AG04450 (cell line): ENCODE measurements around the gene THRB. TPM values are rescaled to one million over a fixed set of nuclear protein-coding genes. Genes with fewer than 3 reads are reported as not detected.

Experiments used
- CTCF ChIA-PET: fragments of 300-600, 350-600 bp; formaldehyde crosslinking; extraction: SDS; loops from one replicate; lab custom pipeline; 2022; ENCODE audit warnings: antibody characterized with exemption, inconsistent platforms; lab: Charles Lee
- POLR2A ChIA-PET: fragments of 350-600 bp; formaldehyde crosslinking; extraction: SDS; loops from one replicate; lab custom pipeline; 2021; ENCODE audit warnings: antibody characterized with exemption, inconsistent platforms; lab: Yijun Ruan, JAX
- DNase-seq: peaks from one replicate; pipeline ENCODE4 v3.0.0-alpha.2; 2011; ENCODE audit warnings: low read depth, low spot score
- H3K27ac ChIP-seq: one replicate; pipeline ENCODE4 v1.5.1; 2012; ENCODE audit warnings: low read depth, low read length, control low read depth
- H3K27me3 ChIP-seq: one replicate; pipeline ENCODE4 v1.6.0; 2012; ENCODE audit warnings: low read length; ENCODE audit not compliant: control insufficient read depth, insufficient read depth
- H3K4me3 ChIP-seq: 2 replicates; pipeline ENCODE4 v1.5.1; 2011; ENCODE audit warnings: mild to moderate bottlenecking, low read depth, low read length, control low read depth
- H3K9me3 ChIP-seq: 2 replicates; pipeline ENCODE4 v1.5.1; 2012; ENCODE audit warnings: low read length; ENCODE audit not compliant: control insufficient read depth, insufficient read depth
- CTCF ChIP-seq: IDR thresholded peaks from 2 replicates; pipeline ENCODE4 v1.5.1; 2011; ENCODE audit warnings: low read depth, low read length, control low read depth, inconsistent platforms
- polyA plus RNA-seq: library from polyadenylated mRNA; depleted of rRNA; stranded (reverse); fragments of >200 nt; gene quantifications from 2 replicates; pipeline ENCODE4 v1.2.3, GENCODE V29; 2011

THRB gene
- polyA plus RNA-seq, 1 experiment = 0.02 TPM

GRCh38 chr3:24184528-24185176, 310.0 kb downstream of the THRB start:
- TF ChIP-seq CTCF = no peak
- POLR2A ChIA-PET = no interaction called here
- Histone ChIP-seq H3K27me3 (no peaks in the 10 kb centered on the region), H3K4me3 (no peak overlapping the region), H3K9me3 (no peaks in the 10 kb centered on the region), H3K27ac (no peak overlapping the region)
- no peak for DNase-seq
- CTCF ChIA-PET = interaction anchor here (1.0 to 2.2 kb wide), 3 partner anchors 40 to 499 kb away, joined by 5 to 11 read pairs (median 7); no protein-coding TSS in a partner anchor

DNA sequence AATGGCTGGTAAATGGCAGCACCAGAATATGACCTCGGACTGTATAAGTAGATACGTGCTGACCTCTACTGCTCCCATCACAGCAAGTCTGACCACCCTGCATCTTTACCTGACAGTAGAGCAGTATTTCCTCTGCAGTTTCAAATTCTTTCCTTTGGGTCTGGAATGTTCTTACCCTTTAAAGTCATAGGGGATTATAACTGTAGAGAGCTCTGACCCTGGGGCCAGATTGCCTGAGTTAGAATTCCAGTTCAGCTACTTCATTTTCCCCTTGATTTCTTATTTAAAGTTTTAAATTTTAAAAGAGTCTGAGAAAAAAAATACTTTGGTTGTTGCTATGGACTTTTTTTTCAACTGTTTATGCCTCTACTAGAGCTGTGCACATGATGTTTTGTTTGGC, 311.9 kb downstream of the THRB start:
- CTCF ChIA-PET = interaction anchor here (0.9 to 1.7 kb wide), 2 partner anchors 13 to 501 kb away, joined by 3 to 7 read pairs; no protein-coding TSS in a partner anchor
- H3K27ac ChIP-seq = no peak overlapping the region
- no peak for TF ChIP-seq CTCF
- no peak for DNase-seq
- H3K4me3 ChIP-seq = no peak overlapping the region
- POLR2A ChIA-PET = no interaction called here
- H3K9me3 ChIP-seq = no peaks in the 10 kb centered on the region
- no peaks in the 10 kb centered on the region for H3K27me3 ChIP-seq

GRCh38 chr3:24181256-24181655, 313.4 kb downstream of the THRB start:
- Histone ChIP-seq H3K27me3 (no peaks in the 10 kb centered on the region), H3K4me3 (no peak overlapping the region), H3K9me3 (no peaks in the 10 kb centered on the region), H3K27ac (no peak overlapping the region)
- ChIA-PET CTCF (no interaction called here), POLR2A (no interaction called here)
- TF ChIP-seq CTCF = no peak
- DNase-seq = no peak

- Histone ChIP-seq H3K9me3 (no peaks in the 10 kb centered on the region), H3K27me3 (no peaks in the 10 kb centered on the region), H3K4me3 (no peak overlapping the region), H3K27ac (no peak overlapping the region)
- no peak for TF ChIP-seq CTCF
- ChIA-PET CTCF (interaction anchor here (0.8 kb wide), 1 partner anchor 10 kb away, joined by 4 read pairs; no protein-coding TSS in a partner anchor), POLR2A (no interaction called here)
- no peak for DNase-seq
Measured at GRCh38 chr3:24180616-24181015, 314.0 kb downstream of the THRB start.

DNA sequence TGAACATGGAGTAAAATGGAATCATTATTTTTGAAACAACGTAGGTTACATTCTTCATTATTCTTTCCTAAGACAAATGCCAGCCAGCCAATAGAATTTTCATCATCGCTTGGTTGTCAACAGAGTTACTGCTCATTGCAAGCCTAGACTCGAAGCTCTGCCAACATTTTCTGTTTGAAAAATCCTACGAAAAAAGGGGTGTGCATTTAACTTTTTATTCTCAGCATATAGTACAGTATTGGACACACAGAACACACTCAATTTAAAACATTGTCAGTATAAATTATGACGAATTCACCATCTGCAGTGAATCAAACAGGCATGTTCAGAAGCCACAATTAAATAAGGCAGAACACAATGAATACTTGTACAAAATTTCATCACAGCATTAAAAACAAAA, 317.4 kb downstream of the THRB start:
- POLR2A ChIA-PET = no interaction called here
- no peak for DNase-seq
- H3K27me3 ChIP-seq = no peaks in the 10 kb centered on the region
- no peak overlapping the region for H3K4me3 ChIP-seq
- H3K27ac ChIP-seq = no peak overlapping the region
- no peaks in the 10 kb centered on the region for H3K9me3 ChIP-seq
- no peak for TF ChIP-seq CTCF
- CTCF ChIA-PET = interaction anchor here (3.5 kb wide), 1 partner anchor 10 kb away, joined by 13 read pairs; no protein-coding TSS in a partner anchor
